Measurements from ENCODE around the gene DNAJB13.
"Not testable (repeated sequence)": the region's sequence is repeated elsewhere in the genome, so short reads cannot be mapped to it uniquely, and the experiment has no call there.

- not testable (repeated sequence) for TF ChIP-seq MYB (IDR thresholded peaks at IDR 0.05; ENCODE audit: borderline replicate concordance, low read depth, low read length); CTCF (IDR thresholded peaks at IDR 0.05 in 2 of 3, conservative IDR thresholded peaks at IDR 0.05 in 1 of 3; ENCODE audit: control insufficient read depth in 2 of 3, extremely low read depth in 1 of 3, insufficient read depth in 1 of 3, low read depth in 3 of 3, low read length in 3 of 3); FOXK2 (IDR thresholded peaks at IDR 0.05); POLR2A (IDR thresholded peaks at IDR 0.05; ENCODE audit: low read depth, low read length); ATF2 (IDR thresholded peaks at IDR 0.05; ENCODE audit: low read length); ESRRA (IDR thresholded peaks at IDR 0.05; ENCODE audit: low read length); GABPA (IDR thresholded peaks at IDR 0.05; ENCODE audit: low read depth); YY1 (IDR thresholded peaks at IDR 0.05; ENCODE audit: low read depth, low read length); RB1 (IDR thresholded peaks at IDR 0.05; ENCODE audit: borderline replicate concordance); REST (IDR thresholded peaks at IDR 0.05; ENCODE audit: low read depth, low read length); MAX (IDR thresholded peaks at IDR 0.05; ENCODE audit: low read depth, low read length); RELA (IDR thresholded peaks at IDR 0.05; ENCODE audit: borderline replicate concordance, partially characterized antibody); MXI1 (IDR thresholded peaks at IDR 0.05; ENCODE audit: low read depth, low read length)
These were observed 34.8 kb downstream of the DNAJB13 start for GRCh38 chr11:73985661-73986060.

Data from GM12878 (cell line).